ENCODE data around the gene TMEM170B.

Gene TMEM170B

GRCh38 chr6:11615214-11615602 lies 77.7 kb downstream of the TMEM170B start:
- DNase-seq (ENCODE audit: low read depth): peak; percentile 66
- H3K4me3 ChIP-seq (ENCODE audit: control insufficient read depth, low read depth, low read length): no peak overlapping the region
- no peak for TF ChIP-seq CTCF (conservative IDR thresholded peaks at IDR 0.05; ENCODE audit: control insufficient read depth, insufficient read depth, low read depth, low read length)

- no peak overlapping the region for H3K4me3 ChIP-seq (ENCODE audit: control insufficient read depth, low read depth, low read length)
- peak; percentile 87 for DNase-seq (ENCODE audit: low read depth)
- TF ChIP-seq CTCF (conservative IDR thresholded peaks at IDR 0.05; ENCODE audit: control insufficient read depth, insufficient read depth, low read depth, low read length): no peak
These were observed 78.7 kb downstream of the TMEM170B start for GRCh38 chr6:11616200-11616611.

DNA sequence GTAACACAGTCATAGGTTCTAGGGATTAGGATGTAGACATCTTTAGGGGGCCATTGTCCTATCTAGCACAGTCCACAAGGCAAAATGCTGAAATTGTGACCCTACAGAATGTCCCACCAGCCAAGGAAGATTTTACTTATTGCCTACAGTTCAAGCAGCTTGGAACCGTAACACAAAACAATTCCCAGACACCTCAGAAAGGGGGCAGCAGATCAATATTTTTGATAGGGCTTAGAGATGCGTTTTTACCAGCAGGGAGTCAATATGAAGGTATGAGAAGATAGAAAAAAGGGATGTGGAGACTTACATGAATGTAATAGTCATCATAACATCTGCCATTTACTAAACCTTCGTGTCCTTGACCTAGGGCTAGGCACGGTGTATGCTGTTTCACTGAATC lies 81.0 kb downstream of the TMEM170B start:
- DNase-seq (ENCODE audit: low read depth): peak; percentile 27
- peak; percentile 36 for TF ChIP-seq CTCF (conservative IDR thresholded peaks at IDR 0.05; ENCODE audit: control insufficient read depth, insufficient read depth, low read depth, low read length)
- H3K4me3 ChIP-seq (ENCODE audit: control insufficient read depth, low read depth, low read length): no peak overlapping the region

DNA sequence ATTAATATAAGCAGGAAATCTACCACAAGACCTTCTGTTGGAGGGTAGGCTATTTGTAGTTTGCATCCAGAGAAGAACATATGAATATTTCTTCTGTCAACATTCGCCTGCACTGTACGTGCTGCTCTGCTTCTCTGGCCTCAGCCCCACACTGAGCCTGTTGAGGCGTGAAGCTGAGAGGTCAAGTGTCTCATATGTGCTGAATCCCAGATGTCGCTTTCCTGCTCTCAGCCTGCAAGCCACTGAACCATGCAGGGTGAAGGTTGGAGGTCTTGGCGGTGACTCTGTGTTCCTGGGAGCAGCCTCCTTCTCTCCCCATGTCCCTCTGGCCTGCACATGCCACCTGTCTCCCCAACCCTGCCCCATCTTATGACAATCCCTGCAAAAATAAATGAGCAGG lies 83.6 kb downstream of the TMEM170B start:
- no peak overlapping the region for H3K4me3 ChIP-seq (ENCODE audit: control insufficient read depth, low read depth, low read length)
- no peak for TF ChIP-seq CTCF (conservative IDR thresholded peaks at IDR 0.05; ENCODE audit: control insufficient read depth, insufficient read depth, low read depth, low read length)
- DNase-seq (ENCODE audit: low read depth): no peak

GRCh38 chr6:11622156-11622555 lies 84.6 kb downstream of the TMEM170B start:
- no peak for DNase-seq (ENCODE audit: low read depth)
- H3K4me3 ChIP-seq (ENCODE audit: control insufficient read depth, low read depth, low read length): no peak overlapping the region
- TF ChIP-seq CTCF (conservative IDR thresholded peaks at IDR 0.05; ENCODE audit: control insufficient read depth, insufficient read depth, low read depth, low read length): no peak

DNA sequence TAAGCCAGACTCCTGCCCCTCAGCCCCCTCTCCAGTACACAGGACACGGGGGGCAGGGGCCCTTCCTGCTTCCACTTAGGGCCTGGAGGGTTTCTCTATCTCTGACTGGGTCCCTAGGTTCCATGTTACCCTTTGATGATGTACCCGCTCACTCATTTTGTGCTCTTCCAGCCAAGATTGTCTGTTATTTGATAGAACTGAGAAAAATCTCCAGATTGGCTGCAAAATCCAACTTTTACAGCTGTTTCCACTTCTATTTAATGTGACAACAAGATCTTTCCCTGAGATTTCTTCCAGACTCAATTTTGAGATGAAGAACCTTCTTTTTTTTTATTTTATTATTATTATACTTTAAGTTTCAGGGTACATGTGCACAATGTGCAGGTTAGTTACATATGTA lies 85.7 kb downstream of the TMEM170B start:
- TF ChIP-seq CTCF (conservative IDR thresholded peaks at IDR 0.05; ENCODE audit: control insufficient read depth, insufficient read depth, low read depth, low read length): no peak
- no peak for DNase-seq (ENCODE audit: low read depth)
- H3K4me3 ChIP-seq (ENCODE audit: control insufficient read depth, low read depth, low read length): no peak overlapping the region

DNA sequence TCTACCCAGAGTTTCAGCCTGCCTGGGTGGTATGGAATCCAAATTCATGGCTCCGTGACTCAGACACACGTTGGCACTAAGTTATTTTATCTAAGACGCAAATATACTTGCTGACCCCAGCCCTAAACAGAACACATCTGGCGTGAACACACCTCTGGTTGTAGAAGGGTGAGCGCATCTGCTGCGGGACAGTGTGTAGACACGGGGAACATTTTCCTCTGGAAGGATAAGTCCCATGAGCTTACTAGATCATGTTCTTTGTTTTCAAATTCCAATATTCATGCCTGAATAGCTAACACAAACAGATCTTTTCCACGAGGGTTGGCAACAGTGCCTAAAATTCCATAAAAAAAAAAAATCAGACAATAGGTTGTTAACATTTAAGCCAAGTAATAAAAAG lies 87.8 kb downstream of the TMEM170B start:
- H3K4me3 ChIP-seq (ENCODE audit: control insufficient read depth, low read depth, low read length): no peak overlapping the region
- no peak for DNase-seq (ENCODE audit: low read depth)
- TF ChIP-seq CTCF (conservative IDR thresholded peaks at IDR 0.05; ENCODE audit: control insufficient read depth, insufficient read depth, low read depth, low read length): no peak

Measured in fibroblast of mammary gland (primary cell).